OCI-LY7 (cell line): Measurements from ENCODE around the gene GNB4. TPM values are rescaled to one million over a fixed set of nuclear protein-coding genes. Genes with fewer than 3 reads are reported as not detected.

ENCODE experiments used
- BruUV-seq: library from RNA; stranded (reverse); fragments of 400-500 nt; replicated peaks from 2 replicates; lab custom pipeline; 2021; lab: Mats Ljungman, UMichigan
- CTCF ChIA-PET: fragments of 300-600 bp; sonication (Branson Sonifier 250); formaldehyde crosslinking; loops from one replicate; lab custom pipeline; 2022; ENCODE audit warnings: antibody characterized with exemption; ENCODE audit not compliant: unreplicated experiment; lab: Charles Lee
- POLR2A ChIA-PET: fragments of 300-600 bp; sonication (Branson Sonifier 250); formaldehyde crosslinking; loops from one replicate; lab custom pipeline; 2022; ENCODE audit warnings: antibody characterized with exemption; lab: Charles Lee
- DNase-seq: peaks from one replicate; pipeline ENCODE4 v3.0.0-alpha.2; 2015; ENCODE audit warnings: low spot score
- H2AFZ ChIP-seq: fragments of 200-600 bp; sonication (generic), shearing (Covaris generic); 2 replicates; pipeline ENCODE4 v1.6.1; 2014; ENCODE audit warnings: mild to moderate bottlenecking, antibody characterized with exemption, low read length, moderate library complexity
- H3K27ac ChIP-seq: fragments of 200-600 bp; sonication (generic); 2 replicates; pipeline ENCODE4 v1.5.1; 2014; ENCODE audit warnings: mixed run types, low read depth, mild to moderate bottlenecking, moderate library complexity, low read length, inconsistent platforms; ENCODE audit not compliant: poor library complexity, severe bottlenecking
- H3K36me3 ChIP-seq: fragments of 200-600 bp; sonication (generic); 2 replicates; pipeline ENCODE4 v1.6.1; 2014; ENCODE audit warnings: mild to moderate bottlenecking, antibody characterized with exemption, low read length, moderate library complexity, mixed read lengths; ENCODE audit not compliant: insufficient read depth
- H3K4me1 ChIP-seq: fragments of 200-600 bp; sonication (generic); 2 replicates; pipeline ENCODE4 v1.5.1; 2014; ENCODE audit warnings: mild to moderate bottlenecking, low read length; ENCODE audit not compliant: insufficient read depth, poor library complexity, severe bottlenecking
- H3K4me2 ChIP-seq: fragments of 200-600 bp; sonication (generic); 2 replicates; pipeline ENCODE4 v1.6.1; 2014; ENCODE audit warnings: mild to moderate bottlenecking, low read length
- H3K4me3 ChIP-seq: fragments of 200-600 bp; sonication (generic); 2 replicates; pipeline ENCODE4 v1.5.1; 2014; ENCODE audit warnings: mild to moderate bottlenecking, low read depth, low read length; ENCODE audit not compliant: poor library complexity, severe bottlenecking
- H3K79me2 ChIP-seq: fragments of 200-600 bp; sonication (generic); 2 replicates; pipeline ENCODE4 v1.6.1; 2016; ENCODE audit warnings: low read depth, mild to moderate bottlenecking, low read length, moderate library complexity, mixed read lengths; ENCODE audit not compliant: insufficient read depth
- H3K9me2 ChIP-seq: fragments of 200-600 bp; sonication (generic); 2 replicates; pipeline ENCODE4 v1.6.1; 2016; ENCODE audit warnings: mild to moderate bottlenecking, low read length, mixed read lengths; ENCODE audit not compliant: insufficient read depth
- H3K9me3 ChIP-seq: fragments of 200-600 bp; sonication (generic); 2 replicates; pipeline ENCODE4 v1.6.1; 2014; ENCODE audit warnings: mild to moderate bottlenecking, mixed run types, low read length, mixed read lengths
- H4K20me1 ChIP-seq: fragments of 200-600 bp; sonication (generic); 2 replicates; pipeline ENCODE4 v1.6.1; 2014; ENCODE audit warnings: mild to moderate bottlenecking, antibody characterized with exemption, low read length, moderate library complexity, mixed read lengths; ENCODE audit not compliant: insufficient read depth
- CTCF ChIP-seq: fragments of 200-600 bp; sonication (generic); conservative IDR thresholded peaks from 2 replicates; pipeline ENCODE4 v1.5.1; 2014; ENCODE audit warnings: mild to moderate bottlenecking, antibody characterized with exemption, low read length, moderate library complexity, mixed read lengths
- EZH2phosphoT487 ChIP-seq: fragments of 200-600 bp; sonication (generic); IDR thresholded peaks from 2 replicates; pipeline ENCODE4 v1.6.1; 2018; ENCODE audit warnings: low read depth, borderline replicate concordance, mild to moderate bottlenecking, mixed run types, antibody characterized with exemption, low read length, moderate library complexity, mixed read lengths
- intact Hi-C: fragments of 100-400 bp; cut with micrococcal nuclease; formaldehyde crosslinking; loops from one replicate; pipeline ENCODE4 v1.10.0; 2022; ENCODE audit not compliant: unreplicated experiment
- total RNA-seq, 2 experiments: library from RNA; depleted of rRNA in 1 of 2; stranded (reverse); fragments of >200 nt in 1 of 2; shearing (Covaris generic) in 1 of 2; gene quantifications; 2 replicates each; pipeline ENCODE4 v1.2.3, GENCODE V29; 2014 to 2022

GNB4 gene
- total RNA-seq, 2 experiments from 2014 or later, result 3.7 to 9.5 TPM

GRCh38 chr3:179463319-179463718, 12.0 kb upstream of the GNB4 start:
- intact Hi-C loops, result no loop called here
- no peak for TF ChIP-seq EZH2phosphoT487
- TF ChIP-seq CTCF, result no peak
- Histone ChIP-seq H3K79me2 (no peaks in the 10 kb centered on the region), H2AFZ (no peak overlapping the region), H3K4me2 (no peak overlapping the region), H3K27ac (no peak overlapping the region), H3K9me3 (no peaks in the 10 kb centered on the region), H4K20me1 (no peaks in the 10 kb centered on the region), H3K9me2 (no peaks in the 10 kb centered on the region), H3K4me1 (peaks cover 31% of the 10 kb centered on the region), H3K4me3 (no peak overlapping the region), H3K36me3 (no peaks in the 10 kb centered on the region)
- ChIA-PET CTCF (no interaction called here), POLR2A (interaction anchor here (0.6 to 3.3 kb wide), 7 partner anchors 7 to 1248 kb away, joined by 3 to 23 read pairs (median 5); partner anchors contain the start of gene GNB4)
- DNase-seq, result no peak
- BruUV-seq, result no TSS peak

GRCh38 chr3:179460260-179460659, 9.0 kb upstream of the GNB4 start:
- ChIA-PET CTCF (no interaction called here), POLR2A (interaction anchor here (0.6 to 3.3 kb wide), 4 partner anchors 11 to 228 kb away, joined by 3 to 23 read pairs (median 3); no protein-coding TSS in a partner anchor)
- Histone ChIP-seq H2AFZ (no peak overlapping the region), H3K4me2 (no peak overlapping the region), H3K9me2 (no peaks in the 10 kb centered on the region), H3K4me3 (no peak overlapping the region), H3K36me3 (no peaks in the 10 kb centered on the region), H4K20me1 (no peaks in the 10 kb centered on the region), H3K27ac (no peak overlapping the region), H3K79me2 (no peaks in the 10 kb centered on the region), H3K9me3 (no peaks in the 10 kb centered on the region), H3K4me1 (peaks cover 7% of the 10 kb centered on the region)
- TF ChIP-seq CTCF, result no peak
- TF ChIP-seq EZH2phosphoT487, result no peak
- no peak for DNase-seq
- BruUV-seq, result no TSS peak
- intact Hi-C loops, result no loop called here

- Histone ChIP-seq H2AFZ (no peak overlapping the region), H3K9me3 (no peaks in the 10 kb centered on the region), H3K36me3 (no peaks in the 10 kb centered on the region), H3K79me2 (no peaks in the 10 kb centered on the region), H3K27ac (no peak overlapping the region), H4K20me1 (no peaks in the 10 kb centered on the region), H3K9me2 (no peaks in the 10 kb centered on the region), H3K4me2 (no peak overlapping the region), H3K4me1 (peaks cover 10% of the 10 kb centered on the region), H3K4me3 (no peak overlapping the region)
- DNase-seq, result no peak
- BruUV-seq, result no TSS peak
- TF ChIP-seq CTCF (no peak), EZH2phosphoT487 (no peak)
- ChIA-PET POLR2A (interaction anchor here (1.3 kb wide), 1 partner anchor 20 kb away, joined by 3 read pairs; no protein-coding TSS in a partner anchor), CTCF (no interaction called here)
- intact Hi-C loops, result no loop called here
Observed at GRCh38 chr3:179455954-179456353, 4.7 kb upstream of the GNB4 start.
